ENCODE measurements around the gene NSUN2.

- no peak for TF ChIP-seq CTCF (IDR thresholded peaks at IDR 0.05)
- no peak for TF ChIP-seq POLR2A (IDR thresholded peaks at IDR 0.05)
Measured at GRCh38 chr5:6615034-6615815, 17.6 kb downstream of the NSUN2 start.
